ENCODE data around the gene SECISBP2.

DNA sequence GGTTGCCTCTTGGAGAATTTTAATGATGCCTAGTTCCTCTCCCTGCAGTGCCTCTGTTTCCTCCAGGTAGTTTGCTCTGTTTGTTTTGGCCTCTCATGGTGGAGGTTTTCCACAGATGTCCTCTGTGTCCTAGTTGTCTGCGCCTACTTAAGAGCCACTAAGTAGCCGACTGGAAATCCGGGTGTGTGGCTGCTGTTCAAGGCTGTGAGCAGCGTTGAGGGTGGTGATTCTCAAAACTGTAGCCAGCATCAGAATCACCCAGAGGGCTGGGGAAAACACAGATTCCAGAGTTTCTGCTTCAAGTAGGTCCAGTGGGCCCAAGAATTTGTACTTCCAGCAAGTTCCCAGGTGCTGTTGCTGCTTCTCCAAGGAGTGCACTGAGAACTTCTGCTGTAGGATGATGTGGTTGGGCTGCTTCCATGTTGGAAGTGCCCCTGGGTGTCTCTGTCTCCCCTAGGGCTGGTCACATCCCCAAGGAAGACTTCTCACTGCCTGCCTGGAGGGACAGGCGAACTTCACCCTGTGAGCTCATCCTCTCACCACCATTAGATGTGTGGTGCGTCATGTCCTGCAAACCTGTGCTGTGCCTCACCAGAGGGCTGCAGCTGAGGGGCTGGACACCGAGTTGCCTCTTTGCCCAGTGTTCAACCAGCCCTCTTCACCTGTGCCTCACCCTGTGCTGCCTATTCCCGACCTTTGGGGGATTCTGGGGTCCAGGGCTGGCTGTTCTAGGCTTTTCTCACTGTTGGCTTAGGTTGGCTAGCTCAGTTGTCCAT, 34.8 kb downstream of the SECISBP2 start:
- TF ChIP-seq EZH2 (IDR thresholded peaks at IDR 0.05; ENCODE audit: borderline replicate concordance), result no peak
- TF ChIP-seq CTCF (IDR thresholded peaks at IDR 0.05; ENCODE audit: poor library complexity), result no peak
